Jurkat, Clone E6-1 (cell line): ENCODE measurements around the gene VWA8.

ENCODE experiments used
- DNase-seq: peaks from one replicate; pipeline ENCODE4 v3.0.0-alpha.2; 2011; ENCODE audit warnings: low read depth, low spot score
- H3K4me3 ChIP-seq: 2 replicates; pipeline ENCODE4 v1.5.1; 2011; ENCODE audit warnings: mild to moderate bottlenecking, low read length, control low read depth, moderate library complexity

The VWA8 gene

DNA sequence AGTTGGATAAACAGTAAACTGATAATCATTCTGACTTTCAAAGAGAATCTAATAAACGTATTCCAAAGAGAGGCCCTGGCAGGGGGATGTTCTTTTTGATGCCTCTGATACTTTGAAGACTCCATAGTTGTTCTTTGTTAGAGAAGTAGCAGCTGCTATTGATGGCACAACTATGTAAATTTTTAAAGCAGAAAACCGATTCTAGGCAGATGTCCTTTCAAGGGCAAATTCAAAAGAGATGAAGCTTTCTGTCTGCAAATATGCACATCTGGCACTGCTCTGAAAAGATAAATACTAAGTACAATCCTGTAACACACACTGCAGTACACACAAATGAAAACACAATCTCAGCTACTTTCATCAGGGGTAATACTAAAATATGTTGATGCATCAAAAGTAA is 250.1 kb downstream of the VWA8 start:
- no peak overlapping the region for H3K4me3 ChIP-seq
- no peak for DNase-seq

DNA sequence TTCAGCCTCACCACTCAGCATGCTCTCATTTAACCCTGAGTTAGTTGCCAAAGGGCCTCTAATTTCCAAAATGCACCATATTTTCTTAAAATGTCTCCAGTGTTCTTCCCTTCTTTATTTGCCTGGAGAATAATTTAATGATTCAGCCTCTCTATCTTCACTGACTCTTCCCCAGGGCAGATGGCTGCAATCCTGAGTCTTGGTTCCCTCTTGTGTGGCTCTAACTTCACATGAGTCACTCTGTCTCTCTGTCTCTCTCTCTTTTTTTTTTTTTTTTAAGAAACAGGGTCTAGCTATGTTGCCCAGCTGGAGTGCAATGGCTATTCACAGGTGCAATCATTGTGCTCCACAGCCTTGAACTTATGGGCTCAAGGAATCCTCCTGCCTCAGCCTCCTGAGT is 251.4 kb downstream of the VWA8 start:
- no peak overlapping the region for H3K4me3 ChIP-seq
- DNase-seq: no peak

DNA sequence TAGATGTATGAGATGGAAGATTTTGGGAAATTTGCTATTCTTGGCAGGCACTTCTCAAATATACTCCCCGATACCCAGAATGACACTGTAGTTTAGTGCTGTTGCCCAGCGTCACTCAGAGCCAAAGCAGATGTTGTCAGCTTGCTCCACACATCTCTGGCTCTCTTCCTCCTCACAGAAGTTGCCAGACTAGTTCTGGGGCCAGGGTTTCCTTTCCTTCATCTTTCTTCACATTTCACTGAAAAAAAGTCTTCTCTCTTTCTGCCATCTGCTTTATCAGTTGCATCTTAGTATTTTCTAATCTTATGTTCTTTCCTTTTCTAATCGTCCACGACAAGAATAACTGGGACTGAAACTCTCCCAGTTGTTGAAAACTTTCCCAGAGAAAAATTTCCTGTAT is 252.2 kb downstream of the VWA8 start:
- DNase-seq: no peak
- no peak overlapping the region for H3K4me3 ChIP-seq

DNA sequence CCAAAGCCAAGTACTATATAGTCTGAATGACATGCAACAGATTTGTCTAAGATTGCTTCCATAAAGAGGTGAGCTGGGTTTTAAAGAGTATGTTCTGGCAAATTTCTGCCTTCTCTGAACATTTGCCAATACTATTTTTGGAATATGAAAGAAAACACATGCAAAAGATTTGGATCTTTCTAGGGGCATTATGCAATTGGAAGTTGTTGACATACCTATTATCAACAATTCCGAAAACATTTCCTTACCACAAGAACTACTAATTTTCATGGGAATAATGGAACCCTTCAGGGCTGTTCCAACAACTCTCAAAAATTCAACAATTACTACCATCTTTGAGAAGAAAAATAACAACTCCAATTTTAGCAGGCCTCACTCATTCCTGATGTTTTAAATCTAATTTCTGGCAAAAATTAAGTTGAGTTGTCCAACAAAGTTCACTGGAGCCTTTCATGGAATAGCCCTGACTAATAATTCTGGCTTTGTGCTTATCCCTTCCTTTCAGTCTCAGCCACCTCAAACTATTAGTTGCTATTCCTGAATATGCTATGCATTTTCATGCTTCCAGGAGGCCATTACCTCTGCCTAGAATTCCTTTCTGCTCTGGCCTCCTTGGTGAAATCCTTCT is 253.6 kb downstream of the VWA8 start:
- no peak overlapping the region for H3K4me3 ChIP-seq
- DNase-seq: no peak

GRCh38 chr13:41706152-41706551 is 254.8 kb downstream of the VWA8 start:
- H3K4me3 ChIP-seq: no peak overlapping the region
- DNase-seq: no peak

DNA sequence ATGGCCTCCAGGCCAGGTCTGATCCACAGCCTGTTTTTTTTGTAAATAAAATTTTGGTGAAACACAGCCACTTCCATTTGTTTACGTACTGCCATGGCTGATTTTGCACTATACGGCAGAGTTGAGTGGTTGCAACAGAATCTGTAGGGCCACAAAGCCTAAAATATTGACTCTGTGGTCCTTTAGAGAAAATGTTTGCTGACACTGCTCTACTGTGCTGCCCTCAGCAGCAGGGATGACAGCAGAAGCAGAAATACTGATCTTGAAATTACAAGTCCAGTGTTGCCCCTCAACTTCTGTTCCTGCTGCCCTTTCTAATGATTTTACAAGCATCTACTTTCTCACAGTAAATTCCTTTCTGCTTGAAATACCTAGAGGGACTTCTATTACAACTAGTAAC is 258.4 kb downstream of the VWA8 start:
- H3K4me3 ChIP-seq: no peak overlapping the region
- no peak for DNase-seq

DNA sequence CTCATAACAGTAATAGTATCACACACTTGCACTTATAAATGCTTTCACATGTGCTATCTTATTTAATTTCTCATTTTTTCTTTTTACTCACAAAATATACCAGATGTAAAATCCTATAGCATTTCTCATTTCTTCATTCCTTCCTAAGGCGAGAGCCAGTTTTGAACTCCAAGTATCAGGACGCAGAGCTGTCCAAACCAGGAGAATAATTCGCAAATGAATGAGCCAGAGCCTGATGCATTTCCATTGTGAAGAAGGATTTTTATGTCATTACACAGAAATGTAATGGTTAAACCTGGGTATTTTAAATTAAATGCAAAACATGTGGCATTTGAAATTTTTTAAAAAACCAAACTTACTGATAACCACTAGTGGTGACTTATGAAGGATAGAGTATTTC is 259.2 kb downstream of the VWA8 start:
- no peak overlapping the region for H3K4me3 ChIP-seq
- no peak for DNase-seq

DNA sequence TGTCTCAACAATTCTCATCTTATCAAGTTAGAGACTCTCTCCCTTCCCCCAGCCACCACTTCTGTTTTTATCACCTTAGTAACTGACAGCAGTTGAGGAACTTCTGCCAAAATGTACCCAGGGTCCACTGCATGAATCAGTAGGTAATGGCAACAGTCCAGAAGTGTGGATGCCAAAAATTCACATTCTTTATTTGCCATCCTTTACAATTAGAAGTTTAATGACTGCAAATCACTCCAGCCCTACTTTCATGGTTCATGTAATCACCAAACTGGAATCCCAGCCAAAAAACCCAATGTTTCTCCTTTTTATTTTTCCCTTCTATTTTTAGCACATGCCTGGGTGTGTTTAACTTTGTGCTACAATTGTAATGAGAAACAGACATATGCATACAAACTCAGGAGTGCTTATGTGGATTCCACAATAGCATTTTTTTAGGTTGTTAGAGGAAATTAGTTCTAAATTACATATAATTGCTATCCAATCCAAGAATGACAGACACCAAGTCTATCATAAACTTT is 260.1 kb downstream of the VWA8 start:
- H3K4me3 ChIP-seq: no peak overlapping the region
- DNase-seq: no peak

GRCh38 chr13:41699759-41700158 is 261.1 kb downstream of the VWA8 start:
- no peak for DNase-seq
- H3K4me3 ChIP-seq: no peak overlapping the region

GRCh38 chr13:41697578-41697977 is 263.3 kb downstream of the VWA8 start:
- no peak overlapping the region for H3K4me3 ChIP-seq
- no peak for DNase-seq

- DNase-seq: no peak
- no peak overlapping the region for H3K4me3 ChIP-seq
These were observed 264.5 kb downstream of the VWA8 start for GRCh38 chr13:41696163-41697003.

DNA sequence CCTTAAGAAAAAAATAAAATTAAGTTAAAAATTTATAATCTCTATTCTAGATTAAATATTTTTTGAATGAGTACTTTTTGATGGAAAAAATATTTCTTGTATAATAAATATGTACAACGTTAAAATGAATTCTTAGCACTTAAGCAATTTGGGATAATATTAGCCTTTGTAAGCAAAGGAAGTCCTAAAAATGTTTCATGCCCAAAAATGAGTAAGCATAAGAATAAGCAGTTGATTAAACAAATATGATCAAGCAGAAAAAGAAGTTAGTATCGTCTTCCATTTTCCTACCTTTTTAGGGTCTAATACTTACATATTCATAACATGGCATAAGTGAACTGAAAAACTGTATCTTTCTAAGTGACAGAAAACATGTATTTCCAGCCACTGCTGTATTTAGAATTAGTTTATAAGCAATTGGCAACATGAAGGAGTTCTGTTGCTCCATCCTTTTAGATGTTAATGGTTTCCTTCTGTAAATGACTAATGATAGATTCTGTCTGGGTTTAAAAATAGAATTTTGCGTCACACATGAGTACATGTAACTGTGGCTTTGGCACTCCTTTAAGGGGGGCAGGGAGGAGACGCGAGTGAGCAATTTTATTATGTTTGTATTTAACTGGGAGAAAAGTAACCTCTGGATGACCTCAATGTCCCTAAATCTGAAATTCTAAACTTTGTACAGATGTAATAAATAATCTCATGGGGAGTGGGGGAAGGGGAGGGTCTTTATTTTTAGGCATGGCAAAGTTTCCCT is 266.2 kb downstream of the VWA8 start:
- no peak overlapping the region for H3K4me3 ChIP-seq
- DNase-seq: no peak

- DNase-seq: no peak
- no peak overlapping the region for H3K4me3 ChIP-seq
These were observed 267.5 kb downstream of the VWA8 start for GRCh38 chr13:41693434-41693833.

DNA sequence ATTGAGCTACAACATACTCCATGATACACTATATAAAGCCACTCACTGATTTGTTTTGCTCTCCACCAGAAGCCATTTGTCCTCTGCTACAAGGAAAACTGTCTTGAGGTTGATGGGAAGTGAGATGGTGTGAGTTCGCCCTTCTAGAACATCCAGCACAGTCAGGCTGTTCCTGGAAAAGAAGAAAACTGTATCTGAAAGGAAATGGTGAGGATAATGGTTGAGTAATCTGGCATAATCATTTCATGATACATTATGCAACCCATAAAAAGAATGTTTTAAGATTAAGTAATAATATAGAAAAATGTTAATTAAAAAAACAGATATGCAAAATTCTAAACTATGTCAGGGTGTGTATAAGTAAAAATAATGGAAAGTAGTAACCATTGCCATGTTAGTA is 269.6 kb downstream of the VWA8 start:
- no peak for DNase-seq
- H3K4me3 ChIP-seq: no peak overlapping the region

DNA sequence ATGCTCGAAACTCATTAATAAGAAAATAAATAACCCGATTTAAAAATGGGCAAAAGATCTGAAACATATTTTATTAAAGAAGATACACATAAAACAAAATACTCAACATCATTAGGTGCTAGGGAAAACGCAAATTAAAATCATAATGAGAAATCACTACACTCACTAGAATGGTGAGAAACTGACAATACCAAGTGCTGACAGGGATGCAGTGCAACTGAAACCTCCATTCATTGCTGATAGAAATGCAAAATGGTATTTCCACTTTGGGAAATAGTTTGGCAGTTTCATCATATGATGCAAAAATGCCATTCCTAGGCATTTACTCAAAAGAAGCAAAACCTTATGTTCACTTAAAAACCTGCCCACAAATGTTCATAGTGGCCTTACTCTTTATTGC is 278.1 kb downstream of the VWA8 start:
- no peak for DNase-seq
- no peak overlapping the region for H3K4me3 ChIP-seq

DNA sequence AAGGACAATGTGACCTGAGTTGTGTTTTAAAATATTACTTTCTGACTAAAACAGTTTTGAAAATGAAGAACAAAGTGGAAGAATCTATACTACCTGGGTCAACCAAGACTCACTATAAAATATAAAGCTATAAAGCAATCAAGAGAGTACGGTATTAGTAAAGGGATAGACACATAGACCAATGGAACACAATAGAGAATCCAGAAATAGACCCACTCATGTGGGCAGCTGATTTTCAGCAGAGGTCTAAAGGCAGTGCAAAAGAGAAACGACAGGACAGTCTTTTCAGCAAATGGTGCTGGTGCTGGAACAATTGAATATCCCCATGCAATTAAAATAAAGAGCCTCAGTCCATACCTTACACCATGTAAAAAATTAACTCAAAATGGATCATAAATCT is 278.9 kb downstream of the VWA8 start:
- no peak for DNase-seq

DNA sequence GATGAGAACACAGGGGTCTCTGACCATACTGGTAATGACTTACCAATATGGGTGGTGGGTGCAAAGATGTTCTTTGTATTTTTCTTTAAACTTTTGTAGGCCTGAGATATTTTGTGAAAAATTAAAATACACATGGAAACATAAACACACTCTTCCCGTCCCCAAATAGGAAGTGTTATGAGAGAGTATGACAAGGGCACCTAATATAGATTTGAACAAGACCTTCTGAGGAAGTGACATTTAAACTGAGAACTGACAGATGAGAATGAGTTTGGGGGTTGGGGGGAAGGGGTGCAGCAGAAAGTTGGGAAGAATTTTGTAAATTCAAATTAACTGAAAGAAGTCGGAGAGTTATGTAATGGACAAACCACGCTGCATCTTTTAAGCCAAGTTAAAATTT is 279.3 kb downstream of the VWA8 start:
- DNase-seq: no peak
- no peak overlapping the region for H3K4me3 ChIP-seq

More for the DNA sequence above, 278.9 kb downstream of the VWA8 start:
- no peak overlapping the region for H3K4me3 ChIP-seq

DNA sequence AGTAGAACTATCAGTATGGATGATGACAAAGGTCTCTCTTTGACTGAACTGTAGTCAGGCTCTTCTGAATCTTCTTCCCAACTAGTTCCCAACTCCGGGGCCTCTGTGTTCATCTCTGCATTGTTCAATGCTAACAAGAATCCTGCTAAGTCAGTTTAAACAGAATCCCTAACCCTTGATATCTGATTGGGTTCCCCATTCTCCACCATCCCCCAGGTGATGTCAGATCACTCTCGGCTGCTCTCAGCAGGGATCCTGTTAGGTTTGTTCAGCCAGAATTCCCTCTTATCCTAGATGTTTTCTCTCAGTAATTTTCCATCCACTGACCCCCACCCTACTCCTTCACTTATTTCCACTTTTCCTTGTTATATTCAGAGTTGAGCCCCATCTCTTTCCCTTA is 280.0 kb downstream of the VWA8 start:
- DNase-seq: no peak
- H3K4me3 ChIP-seq: no peak overlapping the region

DNA sequence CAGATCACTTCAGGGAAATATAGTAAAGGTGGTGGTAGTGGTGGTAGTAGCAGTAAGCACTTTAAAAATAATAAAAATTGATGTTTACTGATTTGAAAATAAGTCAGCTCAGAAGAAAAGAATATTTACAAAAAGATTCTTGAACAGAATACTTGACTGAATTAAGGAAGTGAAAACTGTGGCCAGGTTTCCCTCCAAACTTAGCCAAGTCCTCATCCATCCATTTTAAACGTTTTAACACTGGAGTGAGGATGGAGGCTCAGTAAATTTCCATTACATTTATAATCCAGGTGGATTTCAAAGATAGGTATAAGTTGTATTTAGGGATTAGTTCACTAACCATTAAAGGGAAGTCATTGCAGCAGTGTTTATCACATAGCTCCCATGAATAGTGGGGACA is 282.1 kb downstream of the VWA8 start:
- no peak overlapping the region for H3K4me3 ChIP-seq
- DNase-seq: no peak

DNA sequence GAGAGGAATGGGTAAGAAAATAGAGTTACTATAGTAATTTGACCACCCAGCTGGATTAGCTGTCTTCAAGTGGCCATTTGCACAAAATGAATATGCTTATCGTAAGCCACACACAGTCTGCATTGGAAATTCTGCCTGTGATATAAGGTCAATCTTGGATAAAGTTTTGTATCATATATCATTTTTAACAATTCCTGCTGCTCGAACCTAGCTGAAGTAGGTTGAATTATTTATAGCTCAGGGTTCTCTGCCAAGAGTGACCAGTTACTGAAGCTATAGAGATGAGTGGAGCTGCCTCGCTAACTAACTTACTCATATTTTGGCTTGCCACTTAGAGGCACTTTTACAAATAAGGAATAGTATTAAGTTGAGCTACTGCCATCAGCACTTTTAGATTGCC is 282.7 kb downstream of the VWA8 start:
- DNase-seq: no peak
- no peak overlapping the region for H3K4me3 ChIP-seq
